ENCODE data around the gene PTPRG.

- TF ChIP-seq CTCF (IDR thresholded peaks at IDR 0.05), result no peak
- no peak for TF ChIP-seq POLR2A (IDR thresholded peaks at IDR 0.05)
Measured at GRCh38 chr3:62175161-62175560, 613.8 kb downstream of the PTPRG start.
